ENCODE measurements around the gene U2AF2. TPM values are rescaled to one million over a fixed set of nuclear protein-coding genes. Genes with fewer than 3 reads are reported as not detected.
A peak's percentile ranks its signal among the peaks of the same experiment; 100 is the strongest.

The U2AF2 gene
- polyA plus RNA-seq, 1 of the 3 experiments (the other 2 are of a cell fraction): 321 TPM

DNA sequence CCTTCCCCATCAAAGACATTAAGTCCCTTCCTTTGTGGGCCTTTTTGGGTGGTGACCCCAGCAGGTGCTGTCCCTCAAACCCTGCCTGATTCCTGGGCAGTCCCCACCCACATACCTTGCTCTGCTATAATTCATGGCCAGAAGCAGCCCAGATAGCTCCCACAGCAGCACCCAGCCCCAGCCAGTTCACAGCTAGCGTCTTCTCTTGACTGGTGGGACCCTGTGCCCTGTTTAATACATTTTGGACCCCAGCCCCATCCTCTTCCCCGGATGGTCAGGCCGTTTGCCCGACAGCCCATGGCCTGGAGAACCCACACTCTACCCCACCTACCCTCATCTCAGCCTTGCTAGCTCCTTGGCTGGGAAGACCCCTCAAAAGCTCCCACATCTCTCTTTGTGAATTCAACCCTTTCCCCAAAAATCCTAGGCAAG lies 4.7 kb upstream of the U2AF2 start (continued):
- TF ChIP-seq, protein P1, sequence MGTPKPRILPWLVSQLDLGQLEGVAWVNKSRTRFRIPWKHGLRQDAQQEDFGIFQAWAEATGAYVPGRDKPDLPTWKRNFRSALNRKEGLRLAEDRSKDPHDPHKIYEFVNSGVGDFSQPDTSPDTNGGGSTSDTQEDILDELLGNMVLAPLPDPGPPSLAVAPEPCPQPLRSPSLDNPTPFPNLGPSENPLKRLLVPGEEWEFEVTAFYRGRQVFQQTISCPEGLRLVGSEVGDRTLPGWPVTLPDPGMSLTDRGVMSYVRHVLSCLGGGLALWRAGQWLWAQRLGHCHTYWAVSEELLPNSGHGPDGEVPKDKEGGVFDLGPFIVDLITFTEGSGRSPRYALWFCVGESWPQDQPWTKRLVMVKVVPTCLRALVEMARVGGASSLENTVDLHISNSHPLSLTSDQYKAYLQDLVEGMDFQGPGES (IDR thresholded peaks at IDR 0.05; ENCODE audit: low read depth, low read length): no peak
- TF ChIP-seq RXRA (IDR thresholded peaks at IDR 0.05; ENCODE audit: borderline replicate concordance, low read depth) (no peak), ELF1 (IDR thresholded peaks at IDR 0.05) (no peak), FOXM1 (IDR thresholded peaks at IDR 0.05; ENCODE audit: low read depth) (no peak), NRF1 (IDR thresholded peaks at IDR 0.05; ENCODE audit: low read depth, low read length) (no peak), RFX5 (IDR thresholded peaks at IDR 0.05; ENCODE audit: low read length) (no peak)
- TF ChIP-seq, protein P2, sequence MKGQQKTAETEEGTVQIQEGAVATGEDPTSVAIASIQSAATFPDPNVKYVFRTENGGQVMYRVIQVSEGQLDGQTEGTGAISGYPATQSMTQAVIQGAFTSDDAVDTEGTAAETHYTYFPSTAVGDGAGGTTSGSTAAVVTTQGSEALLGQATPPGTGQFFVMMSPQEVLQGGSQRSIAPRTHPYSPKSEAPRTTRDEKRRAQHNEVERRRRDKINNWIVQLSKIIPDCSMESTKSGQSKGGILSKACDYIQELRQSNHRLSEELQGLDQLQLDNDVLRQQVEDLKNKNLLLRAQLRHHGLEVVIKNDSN (IDR thresholded peaks at IDR 0.05; ENCODE audit: borderline replicate concordance, low read depth): no peak
- TF ChIP-seq, protein P3, sequence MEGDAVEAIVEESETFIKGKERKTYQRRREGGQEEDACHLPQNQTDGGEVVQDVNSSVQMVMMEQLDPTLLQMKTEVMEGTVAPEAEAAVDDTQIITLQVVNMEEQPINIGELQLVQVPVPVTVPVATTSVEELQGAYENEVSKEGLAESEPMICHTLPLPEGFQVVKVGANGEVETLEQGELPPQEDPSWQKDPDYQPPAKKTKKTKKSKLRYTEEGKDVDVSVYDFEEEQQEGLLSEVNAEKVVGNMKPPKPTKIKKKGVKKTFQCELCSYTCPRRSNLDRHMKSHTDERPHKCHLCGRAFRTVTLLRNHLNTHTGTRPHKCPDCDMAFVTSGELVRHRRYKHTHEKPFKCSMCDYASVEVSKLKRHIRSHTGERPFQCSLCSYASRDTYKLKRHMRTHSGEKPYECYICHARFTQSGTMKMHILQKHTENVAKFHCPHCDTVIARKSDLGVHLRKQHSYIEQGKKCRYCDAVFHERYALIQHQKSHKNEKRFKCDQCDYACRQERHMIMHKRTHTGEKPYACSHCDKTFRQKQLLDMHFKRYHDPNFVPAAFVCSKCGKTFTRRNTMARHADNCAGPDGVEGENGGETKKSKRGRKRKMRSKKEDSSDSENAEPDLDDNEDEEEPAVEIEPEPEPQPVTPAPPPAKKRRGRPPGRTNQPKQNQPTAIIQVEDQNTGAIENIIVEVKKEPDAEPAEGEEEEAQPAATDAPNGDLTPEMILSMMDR (IDR thresholded peaks at IDR 0.05): no peak

DNA sequence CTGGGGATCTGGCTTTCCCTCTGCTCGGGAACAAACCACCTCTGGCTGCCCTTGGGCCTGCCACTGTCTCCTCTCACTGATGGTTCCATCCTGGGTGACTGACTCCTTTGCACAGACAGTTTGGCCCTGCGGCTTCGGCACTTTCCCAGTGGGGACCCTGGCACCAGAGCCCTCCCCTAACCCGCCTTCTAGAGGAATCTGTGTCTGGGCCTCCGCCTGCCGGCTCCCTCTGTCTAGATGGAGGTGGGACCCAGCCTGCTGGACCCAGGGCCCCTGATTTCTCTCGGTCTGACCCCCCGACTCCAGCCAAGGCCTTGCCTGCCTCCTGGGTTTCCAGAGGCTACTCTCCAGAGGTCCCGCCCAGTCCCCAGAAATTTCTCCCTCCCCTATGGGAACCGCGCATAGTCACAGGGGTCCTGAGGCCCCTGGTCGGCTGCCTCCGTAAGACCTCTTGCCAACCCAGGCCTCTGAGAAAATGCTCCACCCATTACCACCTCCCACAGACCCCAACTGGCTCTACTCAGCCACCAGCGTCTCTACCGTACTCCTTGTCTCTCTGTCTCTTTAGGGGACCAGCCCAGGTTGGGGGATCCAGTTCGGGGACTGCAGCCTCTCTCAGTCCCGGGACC lies 4.1 kb upstream of the U2AF2 start:
- 89% methylated on average over 8 of the region's 17 CpGs for WGBS (ENCODE audit: low lambda C conversion rate)
- CTCF ChIA-PET: interaction anchor here (4.5 kb wide), 1 partner anchor 18 kb away, joined by 30 read pairs; no protein-coding TSS in a partner anchor

More for the DNA sequence above, 4.1 kb upstream of the U2AF2 start:
- Histone ChIP-seq H3K79me2 (ENCODE audit: insufficient read depth) (peaks cover 21% of the 10 kb centered on the region), H4K20me1 (ENCODE audit: insufficient read depth) (peaks cover 3% of the 10 kb centered on the region), H3K9me2 (no peaks in the 10 kb centered on the region), H2AFZ (ENCODE audit: low read depth) (no peak overlapping the region), H3K9me3 (no peaks in the 10 kb centered on the region), H3K27me3 (ENCODE audit: insufficient read depth) (no peaks in the 10 kb centered on the region), H3K4me1 (ENCODE audit: control insufficient read depth in 1 of 2, insufficient read depth in 2 of 2, low read depth in 1 of 2, low read length in 1 of 2) (peaks cover 5 to 21% of the 10 kb centered on the region in 2 experiments; a peak in 2 of 4 replicates), H3K27ac (ENCODE audit: low read depth in 2 of 2, low read length in 1 of 2) (no peak overlapping the region; a peak in 1 of 4 replicates), H3K4me2 (no peak overlapping the region), H3K4me3 (ENCODE audit: low read depth in 2 of 2, low read length in 1 of 2) (no peak overlapping the region), H3K9ac (no peak overlapping the region), H3F3A (replicated peaks; ENCODE audit: insufficient read depth) (peaks cover 18% of the 10 kb centered on the region), H3K36me3 (replicated peaks in 1 of 2; ENCODE audit: control insufficient read depth in 1 of 2, insufficient read depth in 2 of 2, low read length in 1 of 2) (peaks cover 1 to 18% of the 10 kb centered on the region in 2 experiments)
- POLR2A ChIA-PET: no interaction called here
- no peak for TF ChIP-seq SIN3A (IDR thresholded peaks at IDR 0.05; ENCODE audit: borderline replicate concordance, low read depth, low read length)
- TF ChIP-seq, protein P4, sequence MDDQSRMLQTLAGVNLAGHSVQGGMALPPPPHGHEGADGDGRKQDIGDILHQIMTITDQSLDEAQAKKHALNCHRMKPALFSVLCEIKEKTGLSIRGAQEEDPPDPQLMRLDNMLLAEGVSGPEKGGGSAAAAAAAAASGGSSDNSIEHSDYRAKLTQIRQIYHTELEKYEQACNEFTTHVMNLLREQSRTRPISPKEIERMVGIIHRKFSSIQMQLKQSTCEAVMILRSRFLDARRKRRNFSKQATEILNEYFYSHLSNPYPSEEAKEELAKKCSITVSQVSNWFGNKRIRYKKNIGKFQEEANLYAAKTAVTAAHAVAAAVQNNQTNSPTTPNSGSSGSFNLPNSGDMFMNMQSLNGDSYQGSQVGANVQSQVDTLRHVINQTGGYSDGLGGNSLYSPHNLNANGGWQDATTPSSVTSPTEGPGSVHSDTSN (IDR thresholded peaks at IDR 0.05): no peak
- TF ChIP-seq GABPA (IDR thresholded peaks at IDR 0.05; ENCODE audit: low read depth): no peak
- TF ChIP-seq FOXM1 (IDR thresholded peaks at IDR 0.05; ENCODE audit: low read depth): no peak
- no peak for TF ChIP-seq POLR2AphosphoS5 (IDR thresholded peaks at IDR 0.05; ENCODE audit: low read depth, low read length)
- no peak for TF ChIP-seq MXI1 (IDR thresholded peaks at IDR 0.05; ENCODE audit: low read depth, low read length)
- TF ChIP-seq, protein P2 (IDR thresholded peaks at IDR 0.05; ENCODE audit: borderline replicate concordance, low read depth): no peak
- TF ChIP-seq TAF1 (IDR thresholded peaks at IDR 0.05; ENCODE audit: borderline replicate concordance, low read depth, low read length): no peak
- no peak for TF ChIP-seq YY1 (IDR thresholded peaks at IDR 0.05; ENCODE audit: low read depth)
- no peak for TF ChIP-seq RXRA (IDR thresholded peaks at IDR 0.05; ENCODE audit: borderline replicate concordance, low read depth)
- no peak for TF ChIP-seq CHD2 (IDR thresholded peaks at IDR 0.05; ENCODE audit: low read length, partially characterized antibody)
- no peak for TF ChIP-seq EZH2phosphoT487 (IDR thresholded peaks at IDR 0.05; ENCODE audit: borderline replicate concordance, low read depth)
- no peak for TF ChIP-seq TCF12 (IDR thresholded peaks at IDR 0.05)
- TF ChIP-seq ZBTB33 (IDR thresholded peaks at IDR 0.05; ENCODE audit: borderline replicate concordance, low read depth): no peak
- no peak for TF ChIP-seq NFIC (IDR thresholded peaks at IDR 0.05; ENCODE audit: borderline replicate concordance)
- TF ChIP-seq MEF2A (IDR thresholded peaks at IDR 0.05; ENCODE audit: borderline replicate concordance, low read depth): no peak
- no peak for TF ChIP-seq RFX5 (IDR thresholded peaks at IDR 0.05; ENCODE audit: low read length)
- peak; percentile 3 for DNase-seq
